DOHH2 (cell line): Measurements from ENCODE around the gene CNEP1R1.

Source experiments
- H3F3A ChIP-seq: fragments of 200-600 bp; sonication (generic), shearing (Covaris generic); 2 replicates; pipeline ENCODE4 v1.6.0; 2016; ENCODE audit warnings: antibody characterized with exemption, mild to moderate bottlenecking; ENCODE audit not compliant: control insufficient read depth, insufficient read depth
- H3K27ac ChIP-seq: fragments of 200-600 bp; sonication (generic); 2 replicates; pipeline ENCODE4 v1.5.1; 2014; ENCODE audit warnings: low read depth, mild to moderate bottlenecking, low read length, moderate library complexity
- H3K27me3 ChIP-seq: fragments of 200-600 bp; sonication (generic); 2 replicates; pipeline ENCODE4 v1.6.1; 2014; ENCODE audit warnings: mild to moderate bottlenecking, low read length, mixed read lengths; ENCODE audit not compliant: control insufficient read depth
- H3K36me3 ChIP-seq: fragments of 200-600 bp; sonication (generic); 2 replicates; pipeline ENCODE4 v1.6.1; 2014; ENCODE audit warnings: mild to moderate bottlenecking, low read length, moderate library complexity, mixed read lengths; ENCODE audit not compliant: control insufficient read depth
- H3K4me1 ChIP-seq: fragments of 200-600 bp; sonication (generic); 2 replicates; pipeline ENCODE4 v1.6.1; 2014; ENCODE audit warnings: mild to moderate bottlenecking, low read length, mixed read lengths; ENCODE audit not compliant: control insufficient read depth
- H3K4me2 ChIP-seq: fragments of 200-600 bp; sonication (generic); 2 replicates; pipeline ENCODE4 v1.6.0; 2014; ENCODE audit warnings: mild to moderate bottlenecking, low read length, moderate library complexity
- H3K4me3 ChIP-seq: fragments of 200-600 bp; sonication (generic); 2 replicates; pipeline ENCODE4 v1.5.1; 2014; ENCODE audit warnings: mild to moderate bottlenecking, low read length, mixed read lengths
- H3K79me2 ChIP-seq: fragments of 200-600 bp; sonication (generic); 2 replicates; pipeline ENCODE4 v1.6.1; 2014; ENCODE audit warnings: mild to moderate bottlenecking, low read length, mixed read lengths; ENCODE audit not compliant: control insufficient read depth
- H3K9me2 ChIP-seq: fragments of 200-600 bp; sonication (generic); replicated peaks from 2 replicates; pipeline ENCODE4 v1.6.1; 2014; ENCODE audit warnings: mild to moderate bottlenecking, low read length, mixed read lengths; ENCODE audit not compliant: control insufficient read depth
- H3K9me3 ChIP-seq: fragments of 200-600 bp; sonication (generic); 2 replicates; pipeline ENCODE4 v1.6.1; 2014; ENCODE audit warnings: antibody characterized with exemption, low read length, mixed read lengths; ENCODE audit not compliant: control insufficient read depth, insufficient read depth
- H4K20me1 ChIP-seq: fragments of 200-600 bp; sonication (generic); 2 replicates; pipeline ENCODE4 v1.6.0; 2014; ENCODE audit warnings: low read depth, mild to moderate bottlenecking, antibody characterized with exemption, low read length, moderate library complexity; ENCODE audit not compliant: control insufficient read depth, insufficient read depth
- CTCF ChIP-seq: fragments of 200-600 bp; sonication (generic); IDR thresholded peaks from one replicate; pipeline ENCODE4 v1.5.1; 2014; ENCODE audit warnings: antibody characterized with exemption, mild to moderate bottlenecking, low read depth, low read length; ENCODE audit not compliant: poor library complexity, severe bottlenecking
- EZH2phosphoT487 ChIP-seq: fragments of 200-600 bp; sonication (generic); IDR thresholded peaks from 2 replicates; pipeline ENCODE4 v1.6.1; 2017; ENCODE audit warnings: borderline replicate concordance, mild to moderate bottlenecking, antibody characterized with exemption, low read length, moderate library complexity, mixed read lengths

CNEP1R1 gene

GRCh38 chr16:49995720-49996119 lies 29.3 kb upstream of the CNEP1R1 start:
- no peaks in the 10 kb centered on the region for H3K79me2 ChIP-seq
- no peak for TF ChIP-seq EZH2phosphoT487
- TF ChIP-seq CTCF: no peak
- peaks cover 5% of the 10 kb centered on the region; the same call in 1 of the 2 replicates for H3K27me3 ChIP-seq
- no peaks in the 10 kb centered on the region for H3F3A ChIP-seq
- H3K27ac ChIP-seq: no peak overlapping the region
- no peaks in the 10 kb centered on the region for H3K9me2 ChIP-seq
- H3K4me1 ChIP-seq: no peaks in the 10 kb centered on the region
- H3K4me3 ChIP-seq: no peak overlapping the region
- H4K20me1 ChIP-seq: no peaks in the 10 kb centered on the region
- H3K36me3 ChIP-seq: no peaks in the 10 kb centered on the region
- no peaks in the 10 kb centered on the region for H3K9me3 ChIP-seq
- H3K4me2 ChIP-seq: no peak overlapping the region

GRCh38 chr16:49997721-49998251 lies 27.2 kb upstream of the CNEP1R1 start:
- TF ChIP-seq CTCF (no peak), EZH2phosphoT487 (no peak)
- no peaks in the 10 kb centered on the region for H4K20me1 ChIP-seq

GRCh38 chr16:49998991-49999390 lies 26.0 kb upstream of the CNEP1R1 start:
- no peaks in the 10 kb centered on the region for H3K4me1 ChIP-seq
- no peaks in the 10 kb centered on the region for H3K9me2 ChIP-seq
- H4K20me1 ChIP-seq: no peaks in the 10 kb centered on the region
- TF ChIP-seq CTCF: no peak
- TF ChIP-seq EZH2phosphoT487: no peak
- H3K36me3 ChIP-seq: no peaks in the 10 kb centered on the region
- H3F3A ChIP-seq: no peaks in the 10 kb centered on the region
- no peak overlapping the region for H3K4me2 ChIP-seq
- H3K27me3 ChIP-seq: peaks cover 5% of the 10 kb centered on the region; the same call in 1 of the 2 replicates
- no peak overlapping the region for H3K27ac ChIP-seq
- no peaks in the 10 kb centered on the region for H3K9me3 ChIP-seq
- no peak overlapping the region for H3K4me3 ChIP-seq
- no peaks in the 10 kb centered on the region for H3K79me2 ChIP-seq

More at GRCh38 chr16:49997721-49998251, 27.2 kb upstream of the CNEP1R1 start:
- no peaks in the 10 kb centered on the region for H3K4me1 ChIP-seq
- H3K9me2 ChIP-seq: no peaks in the 10 kb centered on the region
- peaks cover 5% of the 10 kb centered on the region; the same call in 1 of the 2 replicates for H3K27me3 ChIP-seq
- no peak overlapping the region for H3K4me2 ChIP-seq
- no peaks in the 10 kb centered on the region for H3F3A ChIP-seq
- H3K9me3 ChIP-seq: no peaks in the 10 kb centered on the region
- H3K4me3 ChIP-seq: no peak overlapping the region
- H3K36me3 ChIP-seq: no peaks in the 10 kb centered on the region
- H3K79me2 ChIP-seq: no peaks in the 10 kb centered on the region
- H3K27ac ChIP-seq: no peak overlapping the region
